HFF-Myc (cell line): ENCODE data around the gene ZNF557.

Experiments
- DNase-seq: peaks from one replicate; pipeline ENCODE4 v3.0.0-alpha.2; 2011; ENCODE audit warnings: low read depth; ENCODE audit errors: extremely low read depth
- H3K4me3 ChIP-seq: replicated peaks from 2 replicates; pipeline ENCODE4 v1.5.1; 2011; ENCODE audit warnings: low read depth, mild to moderate bottlenecking, control low read depth, low read length
- TF ChIP-seq, protein P1 (sequence below): IDR thresholded peaks from 2 replicates; pipeline ENCODE4 v1.5.1; 2012; ENCODE audit warnings: mild to moderate bottlenecking, low read depth, low read length, control low read depth; ENCODE audit errors: missing control alignments

ZNF557 gene

DNA sequence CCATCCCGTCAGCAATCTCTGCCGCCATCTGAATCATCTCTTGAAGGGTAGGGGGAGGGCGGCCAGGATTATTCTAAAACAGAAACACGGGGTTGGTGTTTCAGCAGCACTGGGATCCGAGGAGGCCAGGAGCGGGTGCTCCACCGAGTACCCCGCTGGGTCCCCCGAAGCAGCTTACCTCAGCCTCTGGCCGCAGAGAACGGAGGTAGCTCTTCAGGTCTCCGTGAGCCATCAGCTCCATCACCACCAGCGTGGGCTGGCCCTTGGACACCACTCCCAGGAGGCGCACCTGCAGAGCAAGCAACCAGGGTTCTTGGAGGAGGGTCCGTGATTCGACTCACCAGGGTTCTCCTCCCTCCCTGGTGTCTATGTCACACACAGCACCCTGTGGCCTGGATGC is 53.2 kb downstream of the ZNF557 start:
- TF ChIP-seq, protein P1, sequence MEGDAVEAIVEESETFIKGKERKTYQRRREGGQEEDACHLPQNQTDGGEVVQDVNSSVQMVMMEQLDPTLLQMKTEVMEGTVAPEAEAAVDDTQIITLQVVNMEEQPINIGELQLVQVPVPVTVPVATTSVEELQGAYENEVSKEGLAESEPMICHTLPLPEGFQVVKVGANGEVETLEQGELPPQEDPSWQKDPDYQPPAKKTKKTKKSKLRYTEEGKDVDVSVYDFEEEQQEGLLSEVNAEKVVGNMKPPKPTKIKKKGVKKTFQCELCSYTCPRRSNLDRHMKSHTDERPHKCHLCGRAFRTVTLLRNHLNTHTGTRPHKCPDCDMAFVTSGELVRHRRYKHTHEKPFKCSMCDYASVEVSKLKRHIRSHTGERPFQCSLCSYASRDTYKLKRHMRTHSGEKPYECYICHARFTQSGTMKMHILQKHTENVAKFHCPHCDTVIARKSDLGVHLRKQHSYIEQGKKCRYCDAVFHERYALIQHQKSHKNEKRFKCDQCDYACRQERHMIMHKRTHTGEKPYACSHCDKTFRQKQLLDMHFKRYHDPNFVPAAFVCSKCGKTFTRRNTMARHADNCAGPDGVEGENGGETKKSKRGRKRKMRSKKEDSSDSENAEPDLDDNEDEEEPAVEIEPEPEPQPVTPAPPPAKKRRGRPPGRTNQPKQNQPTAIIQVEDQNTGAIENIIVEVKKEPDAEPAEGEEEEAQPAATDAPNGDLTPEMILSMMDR = no peak
- no peak for DNase-seq
- no peak overlapping the region for H3K4me3 ChIP-seq

DNA sequence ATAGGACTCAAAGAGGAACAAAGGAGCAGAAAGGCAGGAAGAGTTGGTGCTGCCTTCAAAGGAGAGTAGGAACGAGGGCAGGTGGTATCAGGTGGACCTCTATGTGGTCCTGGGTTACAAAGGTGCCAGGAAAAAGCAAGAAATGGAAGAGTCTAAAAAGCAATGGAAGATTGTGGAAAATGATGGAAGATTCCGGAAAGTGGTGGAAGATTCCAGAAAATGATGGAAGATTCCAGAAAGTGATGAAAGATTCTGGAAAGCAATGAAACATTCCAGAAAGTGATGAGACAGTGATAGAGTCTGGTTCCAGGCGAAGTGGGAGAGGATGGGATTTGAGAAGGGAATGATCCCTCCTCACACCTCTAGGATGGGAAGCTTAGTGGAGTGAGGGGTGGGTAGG is 55.3 kb downstream of the ZNF557 start:
- DNase-seq = no peak
- no peak overlapping the region for H3K4me3 ChIP-seq
- TF ChIP-seq, protein P1 = no peak

DNA sequence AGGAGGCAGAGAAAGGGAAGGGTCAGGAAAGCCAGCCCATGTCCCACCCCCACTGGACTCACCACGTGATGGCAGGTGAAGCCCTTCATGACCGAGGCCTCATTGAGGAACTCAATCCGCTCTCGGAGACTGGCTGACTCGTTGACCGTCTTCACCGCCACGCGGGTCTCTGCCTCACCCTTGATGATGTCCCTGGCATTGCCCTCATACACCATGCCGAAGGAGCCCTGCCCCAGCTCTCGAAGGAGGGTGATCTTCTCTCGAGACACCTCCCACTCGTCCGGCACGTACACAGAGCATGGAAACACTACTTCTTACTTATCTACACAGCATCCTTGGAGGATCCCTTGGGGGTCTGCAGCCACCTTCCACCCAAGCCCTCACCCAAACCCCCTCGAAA is 55.7 kb downstream of the ZNF557 start:
- H3K4me3 ChIP-seq = no peak overlapping the region
- DNase-seq = no peak
- TF ChIP-seq, protein P1 = no peak

DNA sequence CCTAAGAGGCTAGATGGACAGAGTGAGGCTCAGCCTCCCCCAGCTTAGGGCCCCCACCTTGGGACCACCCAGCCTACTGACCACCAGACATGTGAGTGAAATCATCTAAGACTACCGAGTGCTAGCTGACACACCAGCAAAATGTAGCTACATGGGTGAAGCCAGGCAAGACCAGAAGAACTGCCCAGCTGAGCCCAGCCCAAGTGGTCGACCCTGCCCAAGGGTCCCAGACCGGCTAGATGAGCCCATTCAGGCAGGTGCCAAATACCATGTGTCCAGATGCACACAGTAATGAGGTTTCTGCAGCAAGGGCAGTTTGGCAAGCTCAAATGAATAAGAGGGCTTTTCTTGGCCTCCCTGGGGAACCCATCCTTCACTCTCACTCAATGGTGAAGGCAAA is 56.6 kb downstream of the ZNF557 start:
- TF ChIP-seq, protein P1 = no peak
- no peak overlapping the region for H3K4me3 ChIP-seq
- no peak for DNase-seq

DNA sequence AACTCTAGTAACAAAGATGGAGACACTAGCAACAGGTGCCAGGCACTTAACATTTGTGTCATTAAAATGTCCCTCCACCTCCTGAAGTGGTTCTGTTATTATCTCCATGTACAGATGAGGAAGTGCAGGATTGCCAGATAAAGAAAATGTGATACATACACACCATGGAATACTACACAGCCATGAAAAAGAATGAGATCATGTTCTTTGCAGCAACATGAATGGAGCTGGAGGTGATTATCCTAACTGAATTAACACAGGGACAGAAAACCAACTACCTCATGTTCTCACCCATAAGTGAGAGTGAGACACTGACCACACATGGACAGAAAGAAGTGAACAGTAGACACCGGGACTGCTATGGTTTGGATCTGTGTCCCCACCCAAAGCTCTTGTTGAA is 60.5 kb downstream of the ZNF557 start:
- no peak for DNase-seq
- TF ChIP-seq, protein P1 = no peak
- no peak overlapping the region for H3K4me3 ChIP-seq

DNA sequence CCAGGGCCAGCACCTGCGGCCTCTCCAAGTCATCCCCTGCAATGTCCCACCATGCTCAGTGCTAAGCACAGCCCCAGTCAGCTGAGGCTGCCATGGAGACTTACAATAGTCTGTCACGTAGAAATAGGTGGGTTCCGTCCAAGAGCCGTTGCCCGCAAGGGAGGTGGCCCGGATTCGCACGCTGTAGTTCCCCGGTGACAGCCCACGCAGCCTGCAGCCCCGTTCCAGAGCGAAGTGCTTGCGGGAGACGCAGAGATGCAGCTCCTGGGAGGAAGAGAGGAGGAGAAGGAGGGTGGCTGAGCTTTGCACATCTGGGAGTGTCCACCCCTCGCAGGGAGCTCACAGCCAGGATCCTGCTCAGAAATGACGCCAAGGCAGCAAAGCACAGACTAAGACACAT is 62.6 kb downstream of the ZNF557 start:
- no peak for DNase-seq
- H3K4me3 ChIP-seq = no peak overlapping the region
- TF ChIP-seq, protein P1 = no peak

DNA sequence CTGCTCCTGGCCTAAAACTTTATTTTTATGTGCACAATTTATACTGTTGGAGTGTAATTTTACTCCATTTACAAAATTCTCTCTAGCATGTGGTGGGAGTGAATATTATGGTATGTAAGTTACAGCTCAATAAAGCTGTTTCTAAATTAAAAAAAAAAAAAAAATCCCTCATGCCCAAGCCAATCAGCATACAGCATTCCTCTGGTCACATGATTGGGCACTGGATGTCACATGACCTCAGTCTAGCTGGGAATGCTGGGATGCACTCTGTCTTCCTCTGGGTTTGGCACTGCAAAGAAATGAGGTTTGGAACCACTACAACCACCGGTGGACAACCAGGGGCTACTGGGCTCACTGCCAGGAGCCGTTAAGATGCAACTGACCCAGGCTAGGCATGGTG is 67.6 kb downstream of the ZNF557 start:
- TF ChIP-seq, protein P1 = no peak
- H3K4me3 ChIP-seq = no peak overlapping the region
- no peak for DNase-seq
